Loucy (cell line): Measurements from ENCODE around the gene TBX18.

Experiments
- EZH2phosphoT487 ChIP-seq: fragments of 200-600 bp; IDR thresholded peaks from 2 replicates; pipeline ENCODE4 v1.6.1; 2018; ENCODE audit warnings: antibody characterized with exemption, mild to moderate bottlenecking, moderate library complexity, borderline replicate concordance
- TF ChIP-seq, protein P1 (sequence below): fragments of 200-600 bp; sonication (generic); conservative IDR thresholded peaks from 2 replicates; pipeline ENCODE4 v1.5.1; 2014; ENCODE audit warnings: mild to moderate bottlenecking, antibody characterized with exemption, low read length

DNA sequence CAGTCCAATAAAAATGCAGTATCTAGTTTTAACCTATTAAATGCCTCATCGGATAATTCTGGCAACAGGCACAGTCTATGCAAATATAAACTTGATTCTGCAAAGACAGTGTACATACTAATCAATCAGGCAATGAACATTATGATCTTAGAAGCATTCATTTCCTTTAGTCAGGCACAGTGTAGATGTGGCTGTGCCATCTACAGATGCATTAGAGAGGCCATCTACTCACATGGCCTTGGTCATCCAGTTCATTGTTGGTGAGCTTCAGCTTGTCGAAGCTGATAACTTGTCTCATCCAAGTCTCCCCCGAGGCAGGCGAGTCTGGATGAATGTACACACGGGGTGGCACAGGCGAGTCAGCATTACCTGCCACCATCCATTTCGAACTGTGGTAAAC is 7.9 kb downstream of the TBX18 start:
- TF ChIP-seq, protein P1, sequence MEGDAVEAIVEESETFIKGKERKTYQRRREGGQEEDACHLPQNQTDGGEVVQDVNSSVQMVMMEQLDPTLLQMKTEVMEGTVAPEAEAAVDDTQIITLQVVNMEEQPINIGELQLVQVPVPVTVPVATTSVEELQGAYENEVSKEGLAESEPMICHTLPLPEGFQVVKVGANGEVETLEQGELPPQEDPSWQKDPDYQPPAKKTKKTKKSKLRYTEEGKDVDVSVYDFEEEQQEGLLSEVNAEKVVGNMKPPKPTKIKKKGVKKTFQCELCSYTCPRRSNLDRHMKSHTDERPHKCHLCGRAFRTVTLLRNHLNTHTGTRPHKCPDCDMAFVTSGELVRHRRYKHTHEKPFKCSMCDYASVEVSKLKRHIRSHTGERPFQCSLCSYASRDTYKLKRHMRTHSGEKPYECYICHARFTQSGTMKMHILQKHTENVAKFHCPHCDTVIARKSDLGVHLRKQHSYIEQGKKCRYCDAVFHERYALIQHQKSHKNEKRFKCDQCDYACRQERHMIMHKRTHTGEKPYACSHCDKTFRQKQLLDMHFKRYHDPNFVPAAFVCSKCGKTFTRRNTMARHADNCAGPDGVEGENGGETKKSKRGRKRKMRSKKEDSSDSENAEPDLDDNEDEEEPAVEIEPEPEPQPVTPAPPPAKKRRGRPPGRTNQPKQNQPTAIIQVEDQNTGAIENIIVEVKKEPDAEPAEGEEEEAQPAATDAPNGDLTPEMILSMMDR: no peak
- TF ChIP-seq EZH2phosphoT487: no peak
